Activated CD8-positive, alpha-beta memory T cell treated with anti-CD3 and anti-CD28 coated beads, Interleukin-2, amount 10 ng/mL, durations not matched to agents 7 days and 5 days (primary cell): ENCODE data around the gene OR6P1. TPM values are rescaled to one million over a fixed set of nuclear protein-coding genes. Genes with fewer than 3 reads are reported as not detected.

ENCODE experiments used
- ATAC-seq: fragments of 150-1000 bp; cut with Tn5 transposase; one replicate; pipeline ENCODE4 v1.10.0; 2021; ENCODE audit warnings: moderate library complexity
- CTCF ChIA-PET: fragments of 350-600 bp; sonication (Branson Sonifier 250); formaldehyde crosslinking; loops from one replicate; lab custom pipeline; 2021; ENCODE audit warnings: antibody characterized with exemption; lab: Charles Lee
- DNase-seq: peaks from one replicate; pipeline ENCODE4 v3.0.0-alpha.2; 2020
- H3K27ac Mint-ChIP-seq: one replicate; pipeline ENCODE4 v1.8.0; 2021; ENCODE audit warnings: mild to moderate bottlenecking, mixed read lengths
- H3K27me3 Mint-ChIP-seq: one replicate; pipeline ENCODE4 v1.8.0; 2021; ENCODE audit warnings: mixed read lengths
- H3K36me3 Mint-ChIP-seq: one replicate; pipeline ENCODE4 v1.8.0; 2021; ENCODE audit warnings: mild to moderate bottlenecking, mixed read lengths
- H3K4me1 Mint-ChIP-seq: one replicate; pipeline ENCODE4 v1.8.0; 2021; ENCODE audit warnings: mixed read lengths
- H3K4me3 Mint-ChIP-seq: one replicate; pipeline ENCODE4 v1.8.0; 2021; ENCODE audit warnings: mild to moderate bottlenecking, moderate library complexity, mixed read lengths
- H3K9me3 Mint-ChIP-seq: one replicate; pipeline ENCODE4 v1.8.0; 2022; ENCODE audit warnings: low read depth, mixed read lengths
- total RNA-seq, 2 experiments: library from RNA; stranded (reverse); gene quantifications; one replicate each; pipeline ENCODE4 v1.2.3, GENCODE V29; 2021

OR6P1 gene
- not detected for total RNA-seq

- Mint-ChIP-seq H3K36me3 (no peaks in the 10 kb centered on the region), H3K4me3 (no peak within 1 kb of the TSS), H3K27ac (no peak within 1 kb of the TSS), H3K27me3 (peaks cover 35% of the 10 kb centered on the region), H3K9me3 (no peaks in the 10 kb centered on the region), H3K4me1 (no peaks in the 10 kb centered on the region)
- ATAC-seq, result no peak
- CTCF ChIA-PET, result no interaction called here
- DNase-seq, result no peak
Observed at GRCh38 chr1:158570480-158570879, at the start of gene OR6P1. Gene OR6P1, minus strand, starts transcription at chr1:158570580. Its CDS starts 6,976 bp downstream, at chr1:158563604.

DNA sequence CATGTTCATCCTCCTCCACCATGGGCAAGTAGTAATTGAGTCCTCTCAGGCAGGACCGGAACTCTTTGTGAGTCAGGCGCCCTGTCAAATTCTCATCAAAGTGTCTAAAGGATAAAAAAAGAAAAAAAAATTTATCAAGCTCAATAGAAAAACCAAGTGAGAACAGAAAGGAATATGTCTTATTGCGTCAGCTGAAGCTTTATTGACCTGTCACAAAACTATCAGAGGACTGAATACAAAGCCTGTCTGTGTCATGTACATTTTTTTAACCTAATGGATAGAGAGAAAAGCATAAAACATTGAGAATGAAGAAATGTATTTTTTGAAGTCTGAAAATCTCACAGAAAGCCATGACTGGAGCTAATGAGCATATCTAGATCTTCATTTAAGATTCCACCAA is 43.4 kb upstream of the OR6P1 start:
- H3K36me3 Mint-ChIP-seq, result no peaks in the 10 kb centered on the region
- H3K4me1 Mint-ChIP-seq, result peaks cover 5% of the 10 kb centered on the region
- H3K27ac Mint-ChIP-seq, result no peak overlapping the region
- CTCF ChIA-PET, result no interaction called here
- DNase-seq (no peak), ATAC-seq (no peak)
- H3K27me3 Mint-ChIP-seq, result peaks cover 22% of the 10 kb centered on the region
- H3K4me3 Mint-ChIP-seq, result no peak overlapping the region
- no peaks in the 10 kb centered on the region for H3K9me3 Mint-ChIP-seq

DNA sequence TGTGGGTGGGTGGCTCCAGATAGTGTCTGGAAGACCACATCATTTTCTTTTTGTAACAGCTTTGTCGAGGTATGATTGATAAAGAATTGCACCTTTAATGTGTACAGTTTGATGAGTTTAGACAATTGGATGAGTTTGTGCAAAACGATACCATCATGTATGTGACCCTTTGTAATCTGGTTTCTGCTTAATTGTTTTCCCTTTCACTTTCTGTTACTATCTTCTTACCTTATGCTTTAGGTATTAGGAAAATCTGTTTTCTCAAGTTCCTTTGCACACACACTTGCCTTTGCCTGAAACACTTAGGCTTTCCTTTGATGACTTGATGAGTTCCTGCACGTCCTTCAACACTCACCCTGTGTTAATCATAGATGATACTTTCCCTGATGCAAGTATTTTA is 41.5 kb upstream of the OR6P1 start:
- ATAC-seq (no peak), DNase-seq (no peak)
- Mint-ChIP-seq H3K4me3 (no peak overlapping the region), H3K27me3 (peaks cover 13% of the 10 kb centered on the region), H3K27ac (no peak overlapping the region), H3K36me3 (no peaks in the 10 kb centered on the region), H3K9me3 (no peaks in the 10 kb centered on the region), H3K4me1 (peaks cover 5% of the 10 kb centered on the region)
- CTCF ChIA-PET, result interaction anchor here (0.7 kb wide), 1 partner anchor 64 kb away, joined by 3 read pairs; no protein-coding TSS in a partner anchor

DNA sequence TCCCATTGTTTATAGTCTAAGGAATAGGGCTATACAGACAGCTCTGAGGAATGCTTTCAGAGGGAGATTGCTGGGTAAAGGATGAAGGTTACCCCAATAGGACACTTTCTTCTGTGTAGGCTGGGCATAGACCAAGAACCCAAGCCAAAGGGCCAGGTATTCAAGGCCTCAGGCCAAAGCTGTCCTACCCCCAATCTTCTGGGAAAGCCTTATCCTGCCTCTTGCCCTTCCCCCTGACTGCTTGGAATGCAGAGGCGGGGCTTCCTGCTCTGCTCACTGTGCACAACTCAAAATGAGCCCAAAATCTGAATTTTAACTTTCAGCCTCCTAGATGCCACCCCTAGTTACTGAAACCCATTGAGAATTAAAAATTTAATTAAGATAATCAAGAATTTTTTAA is 36.9 kb upstream of the OR6P1 start:
- DNase-seq, result no peak
- Mint-ChIP-seq H3K36me3 (no peaks in the 10 kb centered on the region), H3K27me3 (peaks cover 9% of the 10 kb centered on the region), H3K4me3 (no peak overlapping the region), H3K9me3 (no peaks in the 10 kb centered on the region), H3K4me1 (peaks cover 5% of the 10 kb centered on the region), H3K27ac (no peak overlapping the region)
- no peak for ATAC-seq
- CTCF ChIA-PET, result no interaction called here

DNA sequence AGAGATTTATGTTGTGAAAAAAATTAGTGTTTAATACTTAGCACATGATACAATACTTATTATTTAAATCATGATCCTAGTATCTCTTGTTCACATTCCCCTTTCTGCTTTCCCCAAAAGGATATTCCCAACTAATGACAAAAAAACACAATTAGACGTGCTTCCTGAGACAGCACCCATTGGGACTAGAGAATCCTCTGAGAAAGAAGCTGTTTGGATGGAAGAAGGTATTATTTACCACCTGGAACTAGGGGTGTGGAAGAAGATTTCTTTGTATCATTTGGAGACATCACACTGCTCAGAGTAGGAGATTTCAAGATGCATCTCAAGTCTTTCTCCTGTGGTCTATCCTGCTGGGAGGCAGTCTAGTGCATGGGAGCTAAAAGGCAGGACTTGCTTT is 34.6 kb upstream of the OR6P1 start, which contains the start of gene OR10Z1:
Gene OR10Z1 (plus strand): TSS at position 301 of the 400 bp plus-strand sequence. CDS start 1,171 bp downstream, outside the sequence.
- Mint-ChIP-seq H3K4me3 (no peak within 1 kb of the TSS), H3K36me3 (no peaks in the 10 kb centered on the region), H3K9me3 (no peaks in the 10 kb centered on the region), H3K4me1 (no peaks in the 10 kb centered on the region), H3K27me3 (peaks cover 16% of the 10 kb centered on the region), H3K27ac (no peak within 1 kb of the TSS)
- DNase-seq, result no peak
- CTCF ChIA-PET, result no interaction called here
- ATAC-seq, result no peak

DNA sequence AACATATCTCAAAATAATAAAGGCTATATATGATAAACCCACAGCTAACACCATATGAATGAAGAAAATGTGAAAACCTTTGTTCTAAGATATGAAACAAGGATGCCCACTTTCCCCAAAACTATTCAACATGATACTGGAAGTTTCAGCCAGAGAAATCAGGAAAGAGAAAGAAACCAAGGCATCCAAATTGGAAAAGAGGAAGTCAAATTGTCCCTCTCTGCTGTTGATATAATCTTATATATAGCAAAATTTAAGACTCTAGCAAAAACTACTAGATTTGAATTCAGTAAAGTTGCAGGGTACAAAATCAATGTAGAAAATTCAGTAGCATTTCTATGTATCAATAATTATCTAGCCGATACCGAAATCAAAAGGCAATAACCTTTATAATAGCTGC is 30.4 kb upstream of the OR6P1 start:
- H3K27ac Mint-ChIP-seq, result no peak overlapping the region
- no peaks in the 10 kb centered on the region for H3K4me1 Mint-ChIP-seq
- no peaks in the 10 kb centered on the region for H3K36me3 Mint-ChIP-seq
- H3K27me3 Mint-ChIP-seq, result peaks cover 19% of the 10 kb centered on the region
- DNase-seq (no peak), ATAC-seq (no peak)
- CTCF ChIA-PET, result no interaction called here
- no peak overlapping the region for H3K4me3 Mint-ChIP-seq
- H3K9me3 Mint-ChIP-seq, result peaks cover 4% of the 10 kb centered on the region

DNA sequence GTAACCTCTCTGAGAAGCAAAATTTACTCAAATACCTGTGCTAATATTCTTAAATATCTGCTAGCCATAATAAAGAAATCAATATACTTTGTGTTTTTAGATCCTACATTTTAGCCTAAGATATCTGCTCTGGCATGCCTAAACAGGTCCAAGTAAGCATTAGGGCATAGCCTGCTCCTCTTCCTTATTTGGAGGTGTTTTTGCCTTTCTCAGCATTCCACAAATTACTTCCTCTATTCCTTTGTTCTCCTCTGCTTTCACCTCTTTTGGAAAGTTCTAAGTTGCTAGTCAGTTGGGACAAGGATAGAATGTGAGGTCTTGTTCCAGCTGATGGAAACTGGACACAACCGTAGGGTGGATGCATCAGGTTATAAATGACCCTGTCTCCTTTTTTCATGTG is 16.6 kb upstream of the OR6P1 start:
- Mint-ChIP-seq H3K27me3 (peaks cover 5% of the 10 kb centered on the region), H3K9me3 (peaks cover 5% of the 10 kb centered on the region), H3K36me3 (no peaks in the 10 kb centered on the region), H3K27ac (no peak overlapping the region), H3K4me1 (no peaks in the 10 kb centered on the region), H3K4me3 (no peak overlapping the region)
- CTCF ChIA-PET, result no interaction called here
- ATAC-seq (no peak), DNase-seq (no peak)

DNA sequence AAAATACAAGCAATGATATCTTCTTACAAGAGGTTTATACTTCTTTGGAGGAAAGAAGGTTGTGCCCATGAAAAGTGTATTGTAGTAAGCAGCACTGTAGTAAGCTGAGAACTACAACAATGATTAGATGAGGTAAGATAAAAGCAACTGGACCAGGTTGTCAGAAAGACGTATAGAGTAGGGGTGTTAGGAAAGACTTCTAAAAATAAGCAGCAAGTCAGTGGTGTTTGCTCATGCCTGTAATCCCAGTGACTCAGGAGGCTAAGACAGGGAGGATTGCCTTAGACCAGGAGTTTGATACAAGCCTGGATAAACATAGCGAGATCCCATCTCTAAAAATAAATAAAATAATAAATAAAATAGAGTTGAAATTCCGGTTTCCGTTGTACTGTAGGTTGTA is 13.6 kb upstream of the OR6P1 start:
- Mint-ChIP-seq H3K4me1 (no peaks in the 10 kb centered on the region), H3K36me3 (no peaks in the 10 kb centered on the region), H3K9me3 (peaks cover 3% of the 10 kb centered on the region), H3K27ac (no peak overlapping the region), H3K4me3 (no peak overlapping the region), H3K27me3 (peaks cover 7% of the 10 kb centered on the region)
- no peak for ATAC-seq
- CTCF ChIA-PET, result no interaction called here
- no peak for DNase-seq

- no peaks in the 10 kb centered on the region for H3K36me3 Mint-ChIP-seq
- no peak within 1 kb of the TSS for H3K27ac Mint-ChIP-seq
- no peak within 1 kb of the TSS for H3K4me3 Mint-ChIP-seq
- no peaks in the 10 kb centered on the region for H3K9me3 Mint-ChIP-seq
- DNase-seq (no peak), ATAC-seq (no peak)
- peaks cover 8% of the 10 kb centered on the region for H3K27me3 Mint-ChIP-seq
- H3K4me1 Mint-ChIP-seq, result no peaks in the 10 kb centered on the region
- CTCF ChIA-PET, result no interaction called here
Observed at GRCh38 chr1:158579733-158580132, 9.4 kb upstream of the OR6P1 start, which contains the start of gene OR10X1. Gene OR10X1, minus strand, starts transcription at chr1:158579899. Its CDS starts 0 bp downstream, at chr1:158579899.

DNA sequence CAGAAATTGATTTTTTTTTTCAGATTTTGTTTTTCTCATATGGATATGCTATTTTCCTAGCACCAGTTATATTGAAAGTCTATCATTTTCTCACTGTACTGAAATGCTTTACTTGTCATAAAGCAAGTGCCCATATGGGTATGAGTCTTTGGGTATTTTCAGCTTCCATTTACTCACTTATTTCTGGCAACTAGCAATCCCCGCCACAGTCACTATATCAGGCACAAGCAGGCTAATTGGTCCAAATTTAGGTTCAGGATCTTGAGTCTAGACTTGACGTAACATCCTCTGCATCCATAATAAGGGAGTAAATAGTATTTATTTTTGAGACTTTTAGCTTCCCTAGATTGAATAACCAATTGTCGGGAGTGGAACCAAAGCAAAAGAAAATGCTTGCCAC is 7.2 kb upstream of the OR6P1 start:
- Mint-ChIP-seq H3K4me3 (no peak overlapping the region), H3K27me3 (peaks cover 16% of the 10 kb centered on the region), H3K27ac (no peak overlapping the region), H3K9me3 (no peaks in the 10 kb centered on the region), H3K4me1 (no peaks in the 10 kb centered on the region), H3K36me3 (no peaks in the 10 kb centered on the region)
- ATAC-seq, result no peak
- DNase-seq, result no peak
- CTCF ChIA-PET, result no interaction called here

DNA sequence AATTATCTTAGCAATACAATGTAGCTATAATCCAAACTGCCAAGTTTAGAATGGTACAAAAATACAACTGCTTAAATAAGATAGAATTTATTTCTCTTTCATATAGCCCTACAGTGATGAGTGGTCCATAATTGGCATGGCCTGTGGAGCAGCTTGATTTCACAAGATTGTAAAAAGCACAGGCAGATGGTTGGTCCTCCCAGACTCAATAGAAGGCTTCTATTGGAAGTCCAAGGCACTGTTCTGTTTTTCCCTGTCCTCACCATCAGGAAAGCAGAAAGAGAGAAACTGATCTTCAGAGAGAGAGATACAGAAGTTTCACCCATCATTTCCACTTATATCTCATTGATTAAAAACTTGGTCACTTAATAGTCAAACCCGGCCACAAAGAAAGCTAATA is 1.8 kb upstream of the OR6P1 start:
- H3K27ac Mint-ChIP-seq, result no peak overlapping the region
- H3K27me3 Mint-ChIP-seq, result peaks cover 33% of the 10 kb centered on the region
- no peak for DNase-seq
- ATAC-seq, result no peak
- H3K9me3 Mint-ChIP-seq, result no peaks in the 10 kb centered on the region
- H3K36me3 Mint-ChIP-seq, result no peaks in the 10 kb centered on the region
- H3K4me3 Mint-ChIP-seq, result no peak overlapping the region
- no peaks in the 10 kb centered on the region for H3K4me1 Mint-ChIP-seq
- CTCF ChIA-PET, result no interaction called here

DNA sequence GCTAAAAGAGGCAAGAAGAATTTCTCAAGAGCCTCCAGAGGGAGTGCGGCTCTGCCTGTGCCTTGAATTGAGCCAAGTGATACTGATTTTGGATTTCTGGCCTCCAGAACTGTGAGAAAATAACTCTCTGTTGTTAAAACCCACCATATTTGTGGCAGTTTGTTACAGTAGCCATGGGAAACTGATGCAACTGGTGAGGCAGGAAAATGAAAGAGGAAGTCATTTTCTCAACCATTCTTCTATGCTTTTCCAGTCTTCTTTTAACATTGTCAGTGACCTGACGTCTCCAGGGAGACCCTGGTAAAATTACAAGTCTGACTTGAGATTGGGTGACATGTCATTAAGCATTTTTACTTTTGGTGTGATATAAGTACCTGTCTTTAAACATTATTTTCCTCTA is 5.8 kb downstream of the OR6P1 start:
- Mint-ChIP-seq H3K36me3 (no peaks in the 10 kb centered on the region), H3K27me3 (peaks cover 18% of the 10 kb centered on the region), H3K9me3 (no peaks in the 10 kb centered on the region), H3K27ac (no peak overlapping the region), H3K4me3 (no peak overlapping the region), H3K4me1 (no peaks in the 10 kb centered on the region)
- ATAC-seq (no peak), DNase-seq (no peak)
- CTCF ChIA-PET, result no interaction called here

GRCh38 chr1:158563853-158564252 is 6.5 kb downstream of the OR6P1 start:
- H3K27ac Mint-ChIP-seq, result no peak overlapping the region
- no peaks in the 10 kb centered on the region for H3K9me3 Mint-ChIP-seq
- no peaks in the 10 kb centered on the region for H3K36me3 Mint-ChIP-seq
- peaks cover 18% of the 10 kb centered on the region for H3K27me3 Mint-ChIP-seq
- CTCF ChIA-PET, result no interaction called here
- no peak overlapping the region for H3K4me3 Mint-ChIP-seq
- no peak for ATAC-seq
- DNase-seq, result no peak
- no peaks in the 10 kb centered on the region for H3K4me1 Mint-ChIP-seq

- DNase-seq (no peak), ATAC-seq (no peak)
- Mint-ChIP-seq H3K27ac (no peak overlapping the region), H3K27me3 (peaks cover 14% of the 10 kb centered on the region), H3K4me1 (no peaks in the 10 kb centered on the region), H3K9me3 (no peaks in the 10 kb centered on the region), H3K36me3 (no peaks in the 10 kb centered on the region), H3K4me3 (no peak overlapping the region)
- CTCF ChIA-PET, result no interaction called here
Observed at GRCh38 chr1:158559696-158560095, 10.7 kb downstream of the OR6P1 start.

DNA sequence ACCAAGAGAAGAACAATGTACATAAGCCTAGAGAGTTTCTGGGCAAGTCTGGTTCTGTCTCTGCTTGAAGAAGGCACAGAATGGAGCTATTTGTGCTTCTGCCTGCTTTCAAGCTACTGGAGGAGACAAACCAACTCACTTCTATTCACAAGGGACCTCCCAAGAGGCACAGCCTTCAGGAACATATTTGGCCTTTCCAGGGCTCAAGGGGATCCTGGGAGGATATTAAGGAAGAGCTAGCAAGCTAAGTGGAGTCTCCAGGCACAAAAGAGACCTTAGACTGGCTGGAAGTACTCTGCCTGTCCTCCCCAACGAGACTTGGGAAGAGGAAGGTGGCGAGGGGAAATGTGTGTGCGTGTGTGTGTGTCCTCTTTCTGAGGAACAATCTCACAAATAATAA is 16.0 kb downstream of the OR6P1 start, which contains the start of gene OR6Y1:
Gene OR6Y1 (minus strand): TSS at position 54 of the 400 bp plus-strand sequence. CDS start 6,300 bp downstream, outside the sequence.
- CTCF ChIA-PET, result no interaction called here
- no peaks in the 10 kb centered on the region for H3K36me3 Mint-ChIP-seq
- no peak within 1 kb of the TSS for H3K27ac Mint-ChIP-seq
- H3K9me3 Mint-ChIP-seq, result no peaks in the 10 kb centered on the region
- H3K27me3 Mint-ChIP-seq, result peaks cover 14% of the 10 kb centered on the region
- no peaks in the 10 kb centered on the region for H3K4me1 Mint-ChIP-seq
- H3K4me3 Mint-ChIP-seq, result no peak within 1 kb of the TSS
- DNase-seq (no peak), ATAC-seq (no peak)
